Neural crest cell (in vitro differentiated cells): ENCODE measurements around the gene HERC4. TPM values are rescaled to one million over a fixed set of nuclear protein-coding genes. Genes with fewer than 3 reads are reported as not detected.

Experiments used
- DNase-seq: peaks from one replicate; pipeline ENCODE4 v3.0.0; 2021; ENCODE audit warnings: low read depth, mixed read lengths, low spot score
- H3K27ac Mint-ChIP-seq: one replicate; pipeline ENCODE4 v1.8.0; 2021; ENCODE audit warnings: mild to moderate bottlenecking, mixed read lengths; ENCODE audit not compliant: unreplicated experiment
- H3K27me3 Mint-ChIP-seq: 2 replicates; pipeline ENCODE4 v1.8.0; 2021; ENCODE audit warnings: low read depth, mild to moderate bottlenecking, mixed read lengths
- H3K36me3 Mint-ChIP-seq: 2 replicates; pipeline ENCODE4 v1.8.0; 2021; ENCODE audit warnings: low read depth, mild to moderate bottlenecking, mixed read lengths
- H3K4me1 Mint-ChIP-seq: 2 replicates; pipeline ENCODE4 v1.8.0; 2021; ENCODE audit warnings: mixed read lengths
- H3K4me3 Mint-ChIP-seq: one replicate; pipeline ENCODE4 v1.8.0; 2021; ENCODE audit warnings: mild to moderate bottlenecking, mixed read lengths
- H3K9me3 Mint-ChIP-seq: 2 replicates; pipeline ENCODE4 v1.8.0; 2021; ENCODE audit warnings: mixed read lengths
- CTCF ChIP-seq: fragments of 200-600 bp; sonication (generic); conservative IDR thresholded peaks from 2 replicates; pipeline ENCODE4 v1.5.0; 2021; ENCODE audit warnings: antibody characterized with exemption, mild to moderate bottlenecking
- total RNA-seq: library from RNA; stranded (reverse); gene quantifications from 2 replicates; pipeline ENCODE4 v1.2.1, GENCODE V29; 2021

Gene HERC4
- total RNA-seq, 1 donor from 2014 or later: 42.4 TPM

- Mint-ChIP-seq H3K9me3 (no peaks in the 10 kb centered on the region), H3K4me3 (no peak overlapping the region), H3K4me1 (peaks cover 4% of the 10 kb centered on the region), H3K36me3 (no peaks in the 10 kb centered on the region), H3K27me3 (no peaks in the 10 kb centered on the region), H3K27ac (no peak overlapping the region)
- DNase-seq: no peak
- TF ChIP-seq CTCF: no peak
These were observed 26.0 kb upstream of the HERC4 start for GRCh38 chr10:68101066-68101465.

GRCh38 chr10:68099736-68100135 is 24.7 kb upstream of the HERC4 start:
- Mint-ChIP-seq H3K4me1 (no peaks in the 10 kb centered on the region), H3K9me3 (no peaks in the 10 kb centered on the region), H3K27me3 (no peaks in the 10 kb centered on the region), H3K27ac (no peak overlapping the region), H3K4me3 (no peak overlapping the region), H3K36me3 (no peaks in the 10 kb centered on the region)
- no peak for TF ChIP-seq CTCF
- DNase-seq: no peak

GRCh38 chr10:68096913-68097516 is 21.9 kb upstream of the HERC4 start:
- no peak for TF ChIP-seq CTCF
- H3K4me3 Mint-ChIP-seq: no peak overlapping the region
- no peak for DNase-seq
- H3K27me3 Mint-ChIP-seq: no peaks in the 10 kb centered on the region
- no peak overlapping the region for H3K27ac Mint-ChIP-seq
- no peaks in the 10 kb centered on the region for H3K9me3 Mint-ChIP-seq
- H3K36me3 Mint-ChIP-seq: no peaks in the 10 kb centered on the region
- no peaks in the 10 kb centered on the region for H3K4me1 Mint-ChIP-seq

GRCh38 chr10:68095153-68095552 is 20.1 kb upstream of the HERC4 start:
- Mint-ChIP-seq H3K9me3 (no peaks in the 10 kb centered on the region), H3K27ac (no peak overlapping the region), H3K4me1 (no peaks in the 10 kb centered on the region), H3K27me3 (no peaks in the 10 kb centered on the region), H3K4me3 (no peak overlapping the region), H3K36me3 (no peaks in the 10 kb centered on the region)
- no peak for TF ChIP-seq CTCF
- DNase-seq: no peak

- no peaks in the 10 kb centered on the region for H3K36me3 Mint-ChIP-seq
- no peak for TF ChIP-seq CTCF
- H3K27me3 Mint-ChIP-seq: no peaks in the 10 kb centered on the region
- H3K4me3 Mint-ChIP-seq: no peak overlapping the region
- H3K27ac Mint-ChIP-seq: no peak overlapping the region
- no peaks in the 10 kb centered on the region for H3K9me3 Mint-ChIP-seq
- no peaks in the 10 kb centered on the region for H3K4me1 Mint-ChIP-seq
- no peak for DNase-seq
These were observed 17.4 kb upstream of the HERC4 start for GRCh38 chr10:68092512-68092911.
